Neural progenitor cell (in vitro differentiated cells): ENCODE data around the gene ADARB2. TPM values are rescaled to one million over a fixed set of nuclear protein-coding genes. Genes with fewer than 3 reads are reported as not detected.
A peak's percentile ranks its signal among the peaks of the same experiment; 100 is the strongest.

Source experiments
- DNase-seq: peaks from one replicate; pipeline ENCODE4 v3.0.0-alpha.2; 2016; ENCODE audit warnings: low spot score
- H2AFZ ChIP-seq: fragments of 200-600 bp; sonication (generic); replicated peaks from 2 replicates; pipeline ENCODE4 v1.6.1; 2016; ENCODE audit warnings: antibody characterized with exemption
- H3F3A ChIP-seq: fragments of 200-600 bp; sonication (generic); 2 replicates; pipeline ENCODE4 v1.6.1; 2016; ENCODE audit warnings: antibody characterized with exemption, low read depth
- H3K27ac ChIP-seq: fragments of 200-600 bp; sonication (generic); 2 replicates; pipeline ENCODE4 v1.5.1; 2016; ENCODE audit warnings: mild to moderate bottlenecking
- H3K27me3 ChIP-seq: fragments of 200-600 bp; sonication (generic); 2 replicates; pipeline ENCODE4 v1.6.1; 2016; ENCODE audit warnings: mild to moderate bottlenecking, moderate library complexity
- H3K36me3 ChIP-seq: fragments of 200-600 bp; sonication (generic); 2 replicates; pipeline ENCODE4 v1.5.1; 2016
- H3K4me1 ChIP-seq: fragments of 200-600 bp; sonication (generic); 2 replicates; pipeline ENCODE4 v1.6.1; 2016; ENCODE audit warnings: mixed run types
- H3K4me2 ChIP-seq: fragments of 200-600 bp; sonication (generic); 2 replicates; pipeline ENCODE4 v1.6.1; 2016
- H3K4me3 ChIP-seq: fragments of 200-600 bp; sonication (generic); 2 replicates; pipeline ENCODE4 v1.5.1; 2016
- H3K79me2 ChIP-seq: fragments of 200-600 bp; sonication (generic); 2 replicates; pipeline ENCODE4 v1.6.1; 2016; ENCODE audit warnings: low read depth
- H3K9ac ChIP-seq: fragments of 200-600 bp; sonication (generic); 2 replicates; pipeline ENCODE4 v1.6.1; 2016
- H3K9me3 ChIP-seq: fragments of 200-600 bp; sonication (generic); 2 replicates; pipeline ENCODE4 v1.5.1; 2016; ENCODE audit warnings: low read depth
- H4K20me1 ChIP-seq: fragments of 200-600 bp; sonication (generic); 2 replicates; pipeline ENCODE4 v1.6.1; 2016; ENCODE audit warnings: low read depth
- H3K27ac Mint-ChIP-seq: 3 replicates; pipeline ENCODE4 v1.8.0; 2021; ENCODE audit warnings: mixed read lengths
- H3K27me3 Mint-ChIP-seq: 2 replicates; pipeline ENCODE4 v1.8.0; 2022; ENCODE audit warnings: low read depth, mild to moderate bottlenecking, inconsistent platforms, moderate library complexity, mixed read lengths; ENCODE audit not compliant: insufficient read depth
- H3K36me3 Mint-ChIP-seq: 3 replicates; pipeline ENCODE4 v1.8.0; 2021; ENCODE audit warnings: mixed read lengths
- H3K4me1 Mint-ChIP-seq: 3 replicates; pipeline ENCODE4 v1.8.0; 2021; ENCODE audit warnings: mixed read lengths
- H3K4me3 Mint-ChIP-seq: 3 replicates; pipeline ENCODE4 v1.8.0; 2021; ENCODE audit warnings: mild to moderate bottlenecking, moderate library complexity, mixed read lengths
- H3K9me3 Mint-ChIP-seq: 3 replicates; pipeline ENCODE4 v1.8.0; 2020; ENCODE audit warnings: mixed read lengths
- CTCF ChIP-seq: fragments of 200-600 bp; sonication (generic); IDR thresholded peaks from 2 replicates; pipeline ENCODE4 v1.5.1; 2017; ENCODE audit warnings: antibody characterized with exemption, mild to moderate bottlenecking
- EZH2 ChIP-seq: fragments of 200-600 bp; sonication (generic); IDR thresholded peaks from 2 replicates; pipeline ENCODE4 v1.6.1; 2017; ENCODE audit warnings: antibody characterized with exemption, mild to moderate bottlenecking, moderate library complexity
- EZH2phosphoT487 ChIP-seq: fragments of 200-600 bp; sonication (generic); IDR thresholded peaks from 2 replicates; pipeline ENCODE4 v1.6.1; 2017; ENCODE audit warnings: antibody characterized with exemption
- total RNA-seq: library from RNA; depleted of rRNA; stranded (reverse); fragments of >200 nt; gene quantifications from 2 replicates; pipeline ENCODE4 v1.2.3, GENCODE V29; 2015; ENCODE audit warnings: low replicate concordance

ADARB2 gene
- total RNA-seq, 1 donor from 2014 or later: not detected

GRCh38 chr10:1360011-1360557 lies 377.2 kb downstream of the ADARB2 start:
- H3K27me3 Mint-ChIP-seq: peaks cover 4% of the 10 kb centered on the region
- peaks cover 8% of the 10 kb centered on the region for H3K4me1 ChIP-seq
- peak overlapping the region; percentile 67 for H3K4me3 Mint-ChIP-seq
- no peaks in the 10 kb centered on the region for H3F3A ChIP-seq
- H4K20me1 ChIP-seq: no peaks in the 10 kb centered on the region
- no peak overlapping the region for H3K9ac ChIP-seq
- H3K9me3 ChIP-seq: no peaks in the 10 kb centered on the region
- H2AFZ ChIP-seq: peak overlapping the region; percentile 65
- no peaks in the 10 kb centered on the region for H3K27me3 ChIP-seq
- peak overlapping the region; percentile 91 for H3K27ac Mint-ChIP-seq
- DNase-seq: peak; percentile 54
- no peaks in the 10 kb centered on the region for H3K79me2 ChIP-seq
- H3K27ac ChIP-seq: no peak overlapping the region
- no peaks in the 10 kb centered on the region for H3K36me3 Mint-ChIP-seq
- no peak overlapping the region for H3K4me3 ChIP-seq
- TF ChIP-seq CTCF: peak; percentile 65
- no peak for TF ChIP-seq EZH2
- no peaks in the 10 kb centered on the region for H3K36me3 ChIP-seq
- peaks cover 31% of the 10 kb centered on the region for H3K4me1 Mint-ChIP-seq
- no peak overlapping the region for H3K4me2 ChIP-seq
- no peaks in the 10 kb centered on the region for H3K9me3 Mint-ChIP-seq

- Histone ChIP-seq H3K36me3 (no peaks in the 10 kb centered on the region), H3F3A (no peaks in the 10 kb centered on the region), H3K79me2 (no peaks in the 10 kb centered on the region), H3K27ac (no peak overlapping the region), H3K4me3 (no peak overlapping the region), H3K9me3 (no peaks in the 10 kb centered on the region), H2AFZ (no peak overlapping the region), H3K9ac (no peak overlapping the region), H3K27me3 (no peaks in the 10 kb centered on the region), H4K20me1 (no peaks in the 10 kb centered on the region), H3K4me2 (no peak overlapping the region), H3K4me1 (peaks cover 8% of the 10 kb centered on the region)
- Mint-ChIP-seq H3K27ac (peak overlapping the region; percentile 69), H3K4me3 (no peak overlapping the region), H3K9me3 (no peaks in the 10 kb centered on the region), H3K4me1 (peaks cover 31% of the 10 kb centered on the region), H3K36me3 (no peaks in the 10 kb centered on the region), H3K27me3 (peaks cover 4% of the 10 kb centered on the region)
- no peak for DNase-seq
- TF ChIP-seq EZH2: no peak
- TF ChIP-seq EZH2phosphoT487: no peak
- TF ChIP-seq CTCF: no peak
These were observed 377.7 kb downstream of the ADARB2 start for GRCh38 chr10:1359626-1359955.

- DNase-seq: no peak
- Histone ChIP-seq H3K9me3 (no peaks in the 10 kb centered on the region), H3K27ac (no peak overlapping the region), H3K4me3 (no peak overlapping the region), H3K4me2 (no peak overlapping the region), H3K36me3 (no peaks in the 10 kb centered on the region), H3F3A (no peaks in the 10 kb centered on the region), H3K9ac (no peak overlapping the region), H4K20me1 (no peaks in the 10 kb centered on the region), H3K79me2 (no peaks in the 10 kb centered on the region), H2AFZ (no peak overlapping the region), H3K27me3 (no peaks in the 10 kb centered on the region), H3K4me1 (peaks cover 8% of the 10 kb centered on the region)
- Mint-ChIP-seq H3K4me1 (peaks cover 31% of the 10 kb centered on the region), H3K27ac (peak overlapping the region; percentile 69), H3K36me3 (no peaks in the 10 kb centered on the region), H3K27me3 (peaks cover 4% of the 10 kb centered on the region), H3K9me3 (no peaks in the 10 kb centered on the region), H3K4me3 (no peak overlapping the region)
- no peak for TF ChIP-seq EZH2
- TF ChIP-seq EZH2phosphoT487: no peak
- no peak for TF ChIP-seq CTCF
These were observed 378.3 kb downstream of the ADARB2 start for GRCh38 chr10:1358860-1359625.
